A673 (cell line): ENCODE data around the gene HARBI1.

Experiments used
- CTCF ChIP-seq: fragments of 300-800, 200-600 bp; sonication (generic); conservative IDR thresholded peaks from 2 replicates; pipeline ENCODE4 v1.5.1; 2017; ENCODE audit warnings: low read depth, mild to moderate bottlenecking, antibody characterized with exemption, low read length, moderate library complexity, mixed read lengths
- EZH2 ChIP-seq: fragments of 200-600 bp; sonication (generic); IDR thresholded peaks from 2 replicates; pipeline ENCODE4 v1.6.1; 2017; ENCODE audit warnings: borderline replicate concordance, low read depth, mild to moderate bottlenecking, mixed read lengths, antibody characterized with exemption, low read length; ENCODE audit not compliant: poor library complexity, severe bottlenecking

- TF ChIP-seq CTCF (no peak), EZH2 (no peak)
These were observed 18.6 kb upstream of the HARBI1 start for GRCh38 chr11:46635557-46636139.
